GM12874 (cell line): Measurements from ENCODE around the gene OPN1MW3.

Experiments
- TF ChIP-seq, protein P1 (sequence below): IDR thresholded peaks from 2 replicates; pipeline ENCODE4 v1.5.1; 2011; ENCODE audit warnings: low read depth, mild to moderate bottlenecking, control low read depth, low read length, moderate library complexity; ENCODE audit not compliant: insufficient read depth

The OPN1MW3 gene

DNA sequence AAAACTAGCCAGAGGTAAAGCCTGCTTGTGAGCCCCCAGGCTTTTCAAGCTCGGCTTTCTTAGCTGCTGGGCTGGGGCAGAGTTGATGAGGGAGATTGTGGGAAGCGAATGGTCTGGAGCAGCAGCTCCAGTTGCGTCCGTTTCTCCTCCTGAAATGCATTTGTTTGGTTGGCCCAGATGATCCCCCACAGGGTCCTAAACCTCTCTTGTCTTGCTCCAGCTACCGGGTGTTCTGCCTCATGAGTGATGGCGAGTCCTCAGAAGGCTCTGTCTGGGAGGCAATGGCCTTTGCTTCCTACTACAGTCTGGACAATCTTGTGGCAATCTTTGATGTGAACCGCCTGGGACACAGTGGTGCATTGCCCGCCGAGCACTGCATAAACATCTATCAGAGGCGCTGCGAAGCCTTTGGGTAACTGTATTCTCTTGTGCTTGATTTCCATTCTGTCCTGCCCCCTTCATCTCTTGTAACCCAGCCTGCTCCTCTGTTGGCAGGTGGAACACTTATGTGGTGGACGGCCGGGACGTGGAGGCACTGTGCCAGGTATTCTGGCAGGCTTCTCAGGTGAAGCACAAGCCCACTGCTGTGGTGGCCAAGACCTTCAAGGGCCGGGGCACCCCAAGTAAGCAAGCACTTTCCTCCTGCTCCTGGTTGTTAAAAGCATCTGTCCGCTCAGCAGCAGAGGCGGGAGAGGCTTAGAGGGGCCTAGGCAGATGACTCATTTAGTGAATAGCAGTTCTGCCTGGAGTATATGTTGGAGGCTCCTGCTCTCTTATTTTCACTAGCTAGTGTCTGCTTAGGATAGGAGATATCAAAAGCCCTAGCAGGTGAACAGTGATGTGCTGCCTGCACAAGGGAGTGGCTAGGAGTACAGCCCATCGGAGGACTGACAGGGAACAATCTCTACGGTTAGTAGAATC, 53.5 kb downstream of the OPN1MW3 start:
- TF ChIP-seq, protein P1, sequence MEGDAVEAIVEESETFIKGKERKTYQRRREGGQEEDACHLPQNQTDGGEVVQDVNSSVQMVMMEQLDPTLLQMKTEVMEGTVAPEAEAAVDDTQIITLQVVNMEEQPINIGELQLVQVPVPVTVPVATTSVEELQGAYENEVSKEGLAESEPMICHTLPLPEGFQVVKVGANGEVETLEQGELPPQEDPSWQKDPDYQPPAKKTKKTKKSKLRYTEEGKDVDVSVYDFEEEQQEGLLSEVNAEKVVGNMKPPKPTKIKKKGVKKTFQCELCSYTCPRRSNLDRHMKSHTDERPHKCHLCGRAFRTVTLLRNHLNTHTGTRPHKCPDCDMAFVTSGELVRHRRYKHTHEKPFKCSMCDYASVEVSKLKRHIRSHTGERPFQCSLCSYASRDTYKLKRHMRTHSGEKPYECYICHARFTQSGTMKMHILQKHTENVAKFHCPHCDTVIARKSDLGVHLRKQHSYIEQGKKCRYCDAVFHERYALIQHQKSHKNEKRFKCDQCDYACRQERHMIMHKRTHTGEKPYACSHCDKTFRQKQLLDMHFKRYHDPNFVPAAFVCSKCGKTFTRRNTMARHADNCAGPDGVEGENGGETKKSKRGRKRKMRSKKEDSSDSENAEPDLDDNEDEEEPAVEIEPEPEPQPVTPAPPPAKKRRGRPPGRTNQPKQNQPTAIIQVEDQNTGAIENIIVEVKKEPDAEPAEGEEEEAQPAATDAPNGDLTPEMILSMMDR = no peak

GRCh38 chrX:154312116-154312515, 54.7 kb downstream of the OPN1MW3 start:
- TF ChIP-seq, protein P1 = no peak

- TF ChIP-seq, protein P1 = no peak
Measured at GRCh38 chrX:154313147-154313546, 55.8 kb downstream of the OPN1MW3 start.

DNA sequence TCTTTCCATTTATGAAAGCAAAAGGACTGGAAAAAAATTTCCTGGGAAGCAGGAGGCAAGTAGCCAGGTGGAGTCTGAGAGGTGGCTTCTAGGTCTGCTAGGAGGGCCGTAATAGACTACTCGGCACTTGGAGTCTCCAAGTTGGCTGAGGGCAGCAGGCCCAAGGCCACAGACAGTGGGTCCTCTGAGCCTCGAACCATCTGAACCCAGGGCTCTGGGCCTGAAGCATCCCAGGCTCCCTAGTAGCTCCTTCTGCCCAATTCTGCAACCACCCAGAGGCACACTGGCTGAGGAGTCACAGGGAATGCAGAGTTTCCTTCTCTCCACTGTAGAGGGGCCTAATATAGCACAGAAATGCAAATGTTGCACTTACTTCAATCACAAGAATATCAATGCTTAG, 58.0 kb downstream of the OPN1MW3 start:
- TF ChIP-seq, protein P1 = no peak

DNA sequence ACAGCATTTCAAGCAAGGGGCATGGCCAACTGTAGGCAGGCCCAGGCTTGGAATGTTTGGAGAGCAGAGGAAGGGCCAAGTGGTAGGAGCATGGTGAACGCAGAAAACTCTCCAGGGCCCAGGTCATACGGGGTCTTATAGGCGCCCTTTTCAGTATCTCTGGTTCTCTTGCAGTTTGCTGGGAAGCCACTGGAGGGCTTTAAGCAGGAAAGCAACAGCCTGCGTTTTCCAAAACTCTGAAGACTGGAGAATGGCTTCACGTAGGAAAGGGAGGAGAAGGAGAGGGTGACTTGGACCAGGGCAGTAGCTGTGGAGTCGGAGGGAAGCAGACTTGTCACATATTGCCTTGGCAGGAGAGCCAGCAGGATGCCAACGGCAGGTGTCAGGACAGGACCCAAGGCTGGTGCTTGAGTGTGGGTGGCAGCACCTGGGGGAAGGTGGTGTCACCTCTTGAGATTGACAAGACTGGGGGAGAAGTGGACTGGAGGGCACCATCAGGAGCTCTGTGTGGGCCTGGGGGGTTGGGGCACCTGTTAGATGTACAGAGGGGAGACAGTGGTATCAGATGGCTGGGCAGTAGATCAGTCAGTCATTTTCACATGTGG, 60.1 kb downstream of the OPN1MW3 start:
- TF ChIP-seq, protein P1 = peak; percentile 41

DNA sequence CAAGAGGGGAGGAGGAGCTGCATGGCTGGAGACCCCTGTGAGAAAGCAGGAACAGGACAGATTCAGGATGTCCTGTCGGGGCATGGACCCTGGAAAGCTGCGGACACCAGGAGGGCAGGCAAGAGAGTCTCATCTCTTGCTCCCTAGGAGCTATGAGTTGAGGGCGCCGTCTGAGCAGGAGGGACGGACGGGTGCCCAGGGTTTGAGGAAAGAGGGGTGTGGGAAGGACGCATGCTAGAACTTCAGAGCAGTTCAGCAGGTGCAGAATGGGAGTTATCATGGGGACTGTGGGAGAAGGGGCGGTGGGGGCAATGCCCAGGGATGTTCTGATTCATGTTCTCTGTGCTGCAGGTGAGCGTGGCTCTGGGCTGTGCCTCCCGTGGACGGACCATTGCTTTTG, 63.0 kb downstream of the OPN1MW3 start:
- TF ChIP-seq, protein P1 = no peak
